GM13977 (cell line): ENCODE data around the gene PLPP2.
A peak's percentile ranks its signal among the peaks of the same experiment; 100 is the strongest.
"Not testable (repeated sequence)": the region's sequence is repeated elsewhere in the genome, so short reads cannot be mapped to it uniquely, and the experiment has no call there.

ENCODE experiments used
- DNase-seq: peaks from one replicate; pipeline ENCODE4 v3.0.0; 2012; ENCODE audit warnings: low spot score
- in situ Hi-C: fragments of 300-500 bp; cut with MboI; formaldehyde crosslinking; loops from one replicate; pipeline ENCODE4 v1.12.0; 2022; ENCODE audit warnings: low sequenced_read_pairs, low pct_unique_long_range_greater_than_20kb, mixed read lengths, inconsistent platforms; ENCODE audit not compliant: unreplicated experiment
- TF ChIP-seq, protein P1 (sequence below): IDR thresholded peaks from 2 replicates; pipeline ENCODE4 v1.5.1; 2012; ENCODE audit warnings: mild to moderate bottlenecking, control low read depth; ENCODE audit not compliant: insufficient read depth; ENCODE audit errors: extremely low read depth, missing control alignments

PLPP2 gene

DNA sequence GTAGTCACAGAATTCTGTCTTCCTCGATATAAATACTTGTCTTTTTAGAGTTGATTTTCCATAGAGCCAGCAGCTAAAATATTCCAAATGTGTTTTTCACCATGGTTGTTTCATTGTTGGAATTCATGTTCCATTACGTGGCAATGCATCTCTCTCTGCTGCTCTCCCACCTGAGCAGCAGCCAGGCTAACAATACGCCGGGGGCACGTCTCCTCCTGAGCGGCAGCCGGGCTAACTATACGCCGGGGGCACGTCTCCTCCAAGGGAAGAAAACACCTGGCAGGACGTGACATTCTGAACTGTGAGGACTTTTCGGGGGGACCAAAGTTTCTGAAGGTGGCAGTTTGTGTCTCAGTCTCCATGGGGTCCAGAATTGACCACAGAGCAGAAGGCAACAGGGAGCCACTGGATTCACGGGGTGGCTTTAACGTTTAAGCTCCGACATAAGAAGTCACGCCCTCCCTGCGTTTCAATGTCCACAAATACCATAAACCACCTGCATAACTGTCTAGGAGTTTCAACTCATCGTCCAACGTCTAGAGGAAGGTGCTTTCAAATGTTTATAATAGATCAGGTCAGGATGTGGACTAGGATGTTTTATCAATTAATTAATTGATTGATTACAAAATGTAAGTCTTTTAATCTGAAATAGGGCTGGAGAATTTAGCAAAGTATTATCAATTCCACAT lies 15.1 kb downstream of the PLPP2 start:
- TF ChIP-seq, protein P1, sequence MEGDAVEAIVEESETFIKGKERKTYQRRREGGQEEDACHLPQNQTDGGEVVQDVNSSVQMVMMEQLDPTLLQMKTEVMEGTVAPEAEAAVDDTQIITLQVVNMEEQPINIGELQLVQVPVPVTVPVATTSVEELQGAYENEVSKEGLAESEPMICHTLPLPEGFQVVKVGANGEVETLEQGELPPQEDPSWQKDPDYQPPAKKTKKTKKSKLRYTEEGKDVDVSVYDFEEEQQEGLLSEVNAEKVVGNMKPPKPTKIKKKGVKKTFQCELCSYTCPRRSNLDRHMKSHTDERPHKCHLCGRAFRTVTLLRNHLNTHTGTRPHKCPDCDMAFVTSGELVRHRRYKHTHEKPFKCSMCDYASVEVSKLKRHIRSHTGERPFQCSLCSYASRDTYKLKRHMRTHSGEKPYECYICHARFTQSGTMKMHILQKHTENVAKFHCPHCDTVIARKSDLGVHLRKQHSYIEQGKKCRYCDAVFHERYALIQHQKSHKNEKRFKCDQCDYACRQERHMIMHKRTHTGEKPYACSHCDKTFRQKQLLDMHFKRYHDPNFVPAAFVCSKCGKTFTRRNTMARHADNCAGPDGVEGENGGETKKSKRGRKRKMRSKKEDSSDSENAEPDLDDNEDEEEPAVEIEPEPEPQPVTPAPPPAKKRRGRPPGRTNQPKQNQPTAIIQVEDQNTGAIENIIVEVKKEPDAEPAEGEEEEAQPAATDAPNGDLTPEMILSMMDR = no peak
- DNase-seq = peak; percentile 5
- in situ Hi-C loops = no loop called here

DNA sequence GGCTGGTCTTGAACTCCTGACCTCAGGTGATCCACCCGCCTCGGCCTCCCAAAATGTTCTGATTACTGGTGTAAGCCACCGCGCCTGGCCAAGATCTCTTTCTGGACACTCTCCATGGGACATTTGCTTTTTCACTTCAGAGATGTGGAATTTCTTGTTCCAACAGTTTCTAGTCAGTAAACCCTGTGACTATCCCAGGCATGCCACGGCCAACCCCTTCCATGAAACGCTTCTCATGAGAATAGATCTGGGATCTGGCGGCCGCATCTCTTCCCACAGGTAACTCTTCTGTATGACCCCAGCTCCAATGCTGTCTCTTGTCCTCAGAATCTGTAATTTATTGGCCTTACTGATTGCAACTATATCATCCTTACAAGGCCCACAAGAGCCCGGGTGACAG lies 16.2 kb downstream of the PLPP2 start:
- in situ Hi-C loops = no loop called here
- TF ChIP-seq, protein P1 = no peak
- no peak for DNase-seq

DNA sequence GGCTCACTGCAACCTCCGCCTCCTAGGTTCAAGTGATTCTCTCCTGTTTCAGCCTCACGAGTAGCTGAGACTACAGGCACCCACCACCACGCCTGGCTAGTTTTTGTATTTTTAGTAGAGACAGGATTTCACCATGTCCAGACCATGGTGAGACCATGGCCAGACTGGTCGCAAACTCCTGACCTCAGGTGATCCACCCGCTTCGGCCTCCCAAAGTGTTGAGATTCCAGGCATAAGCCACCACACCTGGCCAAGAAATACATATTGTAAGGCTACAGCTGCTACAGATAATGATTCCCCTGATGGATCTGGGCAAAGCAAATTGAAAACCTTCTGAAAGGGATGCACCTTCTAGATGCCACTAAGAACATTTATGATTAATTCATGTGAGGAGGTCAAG lies 17.8 kb downstream of the PLPP2 start:
- peak; percentile 0 for DNase-seq
- TF ChIP-seq, protein P1 = no peak
- in situ Hi-C loops = no loop called here

DNA sequence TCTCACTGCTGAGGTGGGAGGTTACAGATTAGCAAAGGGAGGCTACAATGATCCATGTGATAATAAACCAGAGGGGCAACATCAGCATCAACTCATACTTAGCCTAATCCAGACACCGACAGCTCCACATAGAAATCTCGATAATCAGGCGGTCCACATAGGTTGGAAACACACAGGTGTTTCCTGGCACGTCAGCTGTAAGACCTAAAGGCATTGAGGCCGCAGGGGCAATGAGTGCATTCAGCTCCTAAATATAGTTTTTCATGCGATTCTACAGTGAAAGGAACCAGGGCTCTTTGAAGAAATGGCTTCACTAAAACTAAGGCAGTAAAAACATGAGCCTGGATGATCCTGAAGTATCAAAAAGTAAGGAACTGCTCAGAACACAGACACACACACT lies 19.3 kb downstream of the PLPP2 start:
- TF ChIP-seq, protein P1 = no peak
- in situ Hi-C loops = no loop called here
- no peak for DNase-seq

DNA sequence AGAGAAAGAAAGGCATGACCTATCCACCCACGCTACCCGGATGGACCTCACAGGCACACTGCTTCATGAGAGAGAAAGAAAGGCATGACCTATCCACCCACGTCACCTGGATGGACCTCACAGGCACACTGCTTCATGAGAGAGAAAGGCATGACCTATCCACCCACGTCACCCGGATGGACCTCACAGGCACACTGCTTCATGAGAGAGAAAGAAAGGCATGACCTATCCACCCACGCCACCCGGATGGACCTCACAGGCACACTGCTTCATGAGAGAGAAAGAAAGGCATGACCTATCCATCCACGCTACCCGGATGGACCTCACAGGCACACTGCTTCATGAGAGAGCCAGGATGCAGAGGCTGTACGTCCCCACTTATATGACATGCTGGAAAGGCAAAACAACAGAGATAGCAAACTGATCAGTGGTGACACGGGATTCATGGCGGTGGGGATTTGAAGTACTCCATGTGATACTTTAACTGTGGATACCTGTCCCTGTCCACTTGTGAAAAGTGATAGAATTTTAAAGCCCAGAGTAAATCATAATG lies 20.4 kb downstream of the PLPP2 start:
- in situ Hi-C loops = not testable (repeated sequence)
- peak; percentile 1 for DNase-seq

DNA sequence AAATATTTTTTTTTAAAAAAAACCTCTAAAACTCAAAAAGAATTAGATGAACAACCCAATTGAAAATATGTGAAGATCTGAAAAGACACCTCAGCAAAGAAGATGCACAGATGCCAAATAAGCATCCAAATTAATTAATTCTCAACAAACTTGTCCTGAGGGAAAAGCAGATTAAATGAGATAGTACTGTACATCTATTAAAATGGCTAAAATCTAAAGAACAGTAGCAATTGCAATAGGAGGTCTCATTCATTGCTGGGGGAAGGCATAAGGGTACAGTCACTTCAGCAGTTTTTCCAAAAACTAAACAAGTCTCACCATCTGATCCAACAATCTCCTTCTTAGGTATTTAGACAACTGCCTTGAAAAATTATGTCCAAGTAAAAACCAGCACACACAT lies 22.0 kb downstream of the PLPP2 start:
- peak; percentile 0 for DNase-seq
- TF ChIP-seq, protein P1 = no peak
- in situ Hi-C loops = no loop called here

DNA sequence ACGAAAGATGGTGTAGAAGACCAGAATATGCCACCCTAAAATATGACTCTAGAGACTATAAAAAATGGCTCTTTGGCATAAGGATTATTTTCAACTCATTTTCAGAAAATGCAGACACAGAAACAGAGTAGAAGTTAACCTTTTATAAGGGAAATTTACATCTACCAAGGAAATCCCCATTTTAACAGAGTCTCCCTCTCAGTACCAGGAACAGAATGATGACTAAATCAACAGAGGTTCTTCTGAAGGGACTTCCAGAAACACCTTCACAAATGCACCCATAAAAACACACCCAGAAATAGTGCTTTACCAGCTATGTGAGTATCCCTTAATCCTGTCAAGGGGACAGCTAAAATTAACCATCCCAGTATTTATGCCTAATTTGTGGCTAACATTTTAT lies 29.1 kb downstream of the PLPP2 start:
- TF ChIP-seq, protein P1 = no peak
- in situ Hi-C loops = no loop called here
- peak; percentile 31 for DNase-seq

DNA sequence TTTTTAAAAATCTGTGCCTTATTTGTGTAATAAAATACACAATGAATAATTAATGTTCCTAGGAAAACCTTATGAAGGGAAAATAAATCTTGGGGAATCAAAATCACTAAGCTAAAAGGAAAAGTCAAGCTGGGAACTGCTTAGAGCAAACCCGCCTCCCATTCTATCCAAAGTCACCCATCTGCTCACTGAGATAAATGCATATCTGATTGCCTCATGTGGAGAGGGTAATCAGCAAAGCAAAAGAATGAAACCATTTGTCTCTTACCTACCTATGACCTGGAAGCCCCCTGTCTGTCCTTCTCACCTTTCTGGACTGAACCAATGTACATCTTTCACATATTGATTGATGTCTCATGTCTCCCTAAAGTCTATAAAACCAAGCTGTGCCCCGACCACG lies 34.4 kb downstream of the PLPP2 start:
- in situ Hi-C loops, DNase-seq: not testable (repeated sequence)

DNA sequence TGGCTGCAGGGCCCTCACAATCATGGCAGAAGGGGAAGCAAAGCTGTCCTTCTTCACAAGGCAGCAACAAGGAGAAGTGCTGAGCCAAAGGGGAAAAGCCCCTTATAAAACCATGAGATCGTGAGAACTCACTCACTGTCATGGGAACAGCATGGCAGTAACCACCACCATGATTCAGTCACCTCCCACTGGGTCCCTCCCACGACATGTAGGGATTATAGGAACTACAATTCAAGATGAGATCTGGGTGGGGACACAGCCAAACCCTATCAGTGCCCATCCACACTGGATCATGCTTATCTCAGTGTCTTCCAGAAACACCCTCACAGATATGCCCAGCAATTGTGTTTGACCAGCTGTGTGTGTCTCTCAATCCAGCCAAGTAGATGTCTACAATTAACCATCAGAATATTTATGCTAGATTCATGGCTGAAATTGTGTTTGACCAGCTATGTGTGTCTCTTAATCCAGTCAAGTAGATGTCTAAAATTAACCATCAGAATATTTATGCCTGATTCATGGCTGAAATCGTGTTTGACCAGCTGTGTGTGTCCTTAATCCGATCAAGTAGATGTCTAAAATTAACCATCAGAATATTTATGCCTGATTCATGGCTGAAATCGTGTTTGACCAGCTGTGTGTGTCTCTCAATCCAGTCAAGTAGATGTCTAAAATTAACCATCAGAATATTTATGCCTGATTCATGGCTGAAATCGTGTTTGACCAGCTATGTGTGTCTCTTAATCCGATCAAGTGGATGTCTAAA lies 38.6 kb downstream of the PLPP2 start:
- DNase-seq, in situ Hi-C loops: not testable (repeated sequence)
